Measurements from ENCODE around the gene CNTN6. TPM values are rescaled to one million over a fixed set of nuclear protein-coding genes. Genes with fewer than 3 reads are reported as not detected.

Gene CNTN6
- total RNA-seq, 3 donors from 2014 or later: not detected

- Mint-ChIP-seq H3K4me3 (no peak overlapping the region), H3K27me3 (ENCODE audit: low read depth) (no peaks in the 10 kb centered on the region), H3K36me3 (ENCODE audit: insufficient read depth) (no peaks in the 10 kb centered on the region), H3K4me1 (ENCODE audit: low read depth) (no peaks in the 10 kb centered on the region), H3K9me3 (peaks cover 10% of the 10 kb centered on the region)
- ATAC-seq (no peak), DNase-seq (no peak)
Measured at GRCh38 chr3:1272546-1273265, 179.9 kb downstream of the CNTN6 start.

GRCh38 chr3:1275495-1275894 lies 182.7 kb downstream of the CNTN6 start:
- Mint-ChIP-seq H3K27me3 (ENCODE audit: low read depth) (no peaks in the 10 kb centered on the region), H3K9me3 (peaks cover 10% of the 10 kb centered on the region), H3K4me3 (no peak overlapping the region), H3K36me3 (ENCODE audit: insufficient read depth) (no peaks in the 10 kb centered on the region), H3K4me1 (ENCODE audit: low read depth) (no peaks in the 10 kb centered on the region)
- ATAC-seq (no peak), DNase-seq (no peak)

- H3K4me3 Mint-ChIP-seq: no peak overlapping the region
- ATAC-seq (no peak), DNase-seq (no peak)
- H3K27me3 Mint-ChIP-seq (ENCODE audit: low read depth): no peaks in the 10 kb centered on the region
- no peaks in the 10 kb centered on the region for H3K4me1 Mint-ChIP-seq (ENCODE audit: low read depth)
- H3K36me3 Mint-ChIP-seq (ENCODE audit: insufficient read depth): no peaks in the 10 kb centered on the region
- H3K9me3 Mint-ChIP-seq: peaks cover 31% of the 10 kb centered on the region
Measured at GRCh38 chr3:1287815-1288214, 195.0 kb downstream of the CNTN6 start.

- no peak overlapping the region for H3K4me3 Mint-ChIP-seq
- DNase-seq: no peak
- no peaks in the 10 kb centered on the region for H3K27me3 Mint-ChIP-seq (ENCODE audit: low read depth)
- H3K9me3 Mint-ChIP-seq: peaks cover 31% of the 10 kb centered on the region
- no peak for ATAC-seq
- no peaks in the 10 kb centered on the region for H3K36me3 Mint-ChIP-seq (ENCODE audit: insufficient read depth)
- H3K4me1 Mint-ChIP-seq (ENCODE audit: low read depth): no peaks in the 10 kb centered on the region
Measured at GRCh38 chr3:1288805-1289494, 196.1 kb downstream of the CNTN6 start.

- Mint-ChIP-seq H3K9me3 (peaks cover 9% of the 10 kb centered on the region), H3K27me3 (ENCODE audit: low read depth) (no peaks in the 10 kb centered on the region), H3K4me3 (no peak overlapping the region), H3K4me1 (ENCODE audit: low read depth) (no peaks in the 10 kb centered on the region), H3K36me3 (ENCODE audit: insufficient read depth) (no peaks in the 10 kb centered on the region)
- no peak for ATAC-seq
- DNase-seq: no peak
Measured at GRCh38 chr3:1292571-1293071, 199.8 kb downstream of the CNTN6 start.

- ATAC-seq: no peak
- no peaks in the 10 kb centered on the region for H3K27me3 Mint-ChIP-seq (ENCODE audit: low read depth)
- no peak overlapping the region for H3K4me3 Mint-ChIP-seq
- H3K9me3 Mint-ChIP-seq: peaks cover 4% of the 10 kb centered on the region
- H3K4me1 Mint-ChIP-seq (ENCODE audit: low read depth): no peaks in the 10 kb centered on the region
- H3K36me3 Mint-ChIP-seq (ENCODE audit: insufficient read depth): no peaks in the 10 kb centered on the region
- DNase-seq: no peak
Measured at GRCh38 chr3:1294586-1294985, 201.8 kb downstream of the CNTN6 start.

GRCh38 chr3:1318296-1319005 lies 225.6 kb downstream of the CNTN6 start:
- Mint-ChIP-seq H3K27me3 (ENCODE audit: low read depth) (no peaks in the 10 kb centered on the region), H3K36me3 (ENCODE audit: insufficient read depth) (no peaks in the 10 kb centered on the region)

GRCh38 chr3:1326546-1326945 lies 233.7 kb downstream of the CNTN6 start:
- no peak for ATAC-seq
- no peaks in the 10 kb centered on the region for H3K27me3 Mint-ChIP-seq (ENCODE audit: low read depth)

More at GRCh38 chr3:1318296-1319005, 225.6 kb downstream of the CNTN6 start:
- Mint-ChIP-seq H3K9me3 (no peaks in the 10 kb centered on the region), H3K4me1 (ENCODE audit: low read depth) (no peaks in the 10 kb centered on the region), H3K4me3 (no peak overlapping the region)
- no peak for DNase-seq
- ATAC-seq: no peak

GRCh38 chr3:1330107-1330506 lies 237.3 kb downstream of the CNTN6 start:
- no peak for ATAC-seq
- no peaks in the 10 kb centered on the region for H3K4me1 Mint-ChIP-seq (ENCODE audit: low read depth)
- H3K9me3 Mint-ChIP-seq: peaks cover 15% of the 10 kb centered on the region
- no peak for DNase-seq
- H3K27me3 Mint-ChIP-seq (ENCODE audit: low read depth): no peaks in the 10 kb centered on the region
- H3K36me3 Mint-ChIP-seq (ENCODE audit: insufficient read depth): no peaks in the 10 kb centered on the region
- H3K4me3 Mint-ChIP-seq: no peak overlapping the region

More at GRCh38 chr3:1326546-1326945, 233.7 kb downstream of the CNTN6 start:
- Mint-ChIP-seq H3K4me1 (ENCODE audit: low read depth) (no peaks in the 10 kb centered on the region), H3K9me3 (peaks cover 18% of the 10 kb centered on the region), H3K36me3 (ENCODE audit: insufficient read depth) (no peaks in the 10 kb centered on the region), H3K4me3 (no peak overlapping the region)
- DNase-seq: no peak

GRCh38 chr3:1346386-1346785 lies 253.6 kb downstream of the CNTN6 start:
- Mint-ChIP-seq H3K4me3 (no peak overlapping the region), H3K4me1 (ENCODE audit: low read depth) (no peaks in the 10 kb centered on the region), H3K36me3 (ENCODE audit: insufficient read depth) (no peaks in the 10 kb centered on the region), H3K9me3 (peaks cover 7% of the 10 kb centered on the region), H3K27me3 (ENCODE audit: low read depth) (no peaks in the 10 kb centered on the region)
- ATAC-seq (no peak), DNase-seq (no peak)

GRCh38 chr3:1348547-1348946 lies 255.7 kb downstream of the CNTN6 start:
- DNase-seq: no peak
- Mint-ChIP-seq H3K4me3 (no peak overlapping the region), H3K36me3 (ENCODE audit: insufficient read depth) (no peaks in the 10 kb centered on the region), H3K27me3 (ENCODE audit: low read depth) (no peaks in the 10 kb centered on the region), H3K9me3 (no peaks in the 10 kb centered on the region), H3K4me1 (ENCODE audit: low read depth) (no peaks in the 10 kb centered on the region)
- no peak for ATAC-seq

- H3K4me1 Mint-ChIP-seq (ENCODE audit: low read depth): no peaks in the 10 kb centered on the region
- no peaks in the 10 kb centered on the region for H3K27me3 Mint-ChIP-seq (ENCODE audit: low read depth)
- no peaks in the 10 kb centered on the region for H3K36me3 Mint-ChIP-seq (ENCODE audit: insufficient read depth)
- ATAC-seq (no peak), DNase-seq (no peak)
- no peak overlapping the region for H3K4me3 Mint-ChIP-seq
- no peaks in the 10 kb centered on the region for H3K9me3 Mint-ChIP-seq
Measured at GRCh38 chr3:1350885-1351284, 258.1 kb downstream of the CNTN6 start.

- H3K4me3 Mint-ChIP-seq: no peak overlapping the region
- DNase-seq (no peak), ATAC-seq (no peak)
- H3K36me3 Mint-ChIP-seq (ENCODE audit: insufficient read depth): no peaks in the 10 kb centered on the region
- no peaks in the 10 kb centered on the region for H3K27me3 Mint-ChIP-seq (ENCODE audit: low read depth)
- peaks cover 4% of the 10 kb centered on the region for H3K9me3 Mint-ChIP-seq
- no peaks in the 10 kb centered on the region for H3K4me1 Mint-ChIP-seq (ENCODE audit: low read depth)
Measured at GRCh38 chr3:1355691-1356090, 262.9 kb downstream of the CNTN6 start.

GRCh38 chr3:1356101-1356500 lies 263.3 kb downstream of the CNTN6 start:
- H3K9me3 Mint-ChIP-seq: peaks cover 6% of the 10 kb centered on the region
- ATAC-seq: no peak
- H3K4me1 Mint-ChIP-seq (ENCODE audit: low read depth): no peaks in the 10 kb centered on the region
- no peaks in the 10 kb centered on the region for H3K27me3 Mint-ChIP-seq (ENCODE audit: low read depth)
- no peak overlapping the region for H3K4me3 Mint-ChIP-seq
- no peak for DNase-seq
- H3K36me3 Mint-ChIP-seq (ENCODE audit: insufficient read depth): no peaks in the 10 kb centered on the region
